Cardiac muscle cell (in vitro differentiated cells and primary cell): ENCODE measurements around the gene VWDE. TPM values are rescaled to one million over a fixed set of nuclear protein-coding genes. Genes with fewer than 3 reads are reported as not detected.

Source experiments
- DNase-seq, 2 donors: peaks; one replicate each; pipeline versions ENCODE4 v3.0.0 to v3.0.0-alpha.2; 2010 to 2017; ENCODE audit warnings: low read depth in 1 of 2, low spot score in 1 of 2
- H3K27ac ChIP-seq: fragments of 200-600 bp; sonication (generic); 2 replicates; pipeline ENCODE4 v1.5.1; 2016
- H3K27me3 ChIP-seq: fragments of 200-600 bp; sonication (generic); 2 replicates; pipeline ENCODE4 v1.6.0; 2016; ENCODE audit warnings: control low read depth
- H3K36me3 ChIP-seq: fragments of 200-600 bp; sonication (generic); 2 replicates; pipeline ENCODE4 v1.5.1; 2016; ENCODE audit warnings: control low read depth
- H3K4me1 ChIP-seq: fragments of 200-600 bp; sonication (generic); 2 replicates; pipeline ENCODE4 v1.8.1; 2017; ENCODE audit warnings: low read depth, mild to moderate bottlenecking, mixed run types
- H3K4me3 ChIP-seq: fragments of 200-600 bp; sonication (generic); 2 replicates; pipeline ENCODE4 v1.5.1; 2016; ENCODE audit warnings: mild to moderate bottlenecking
- H3K9me3 ChIP-seq: fragments of 200-600 bp; sonication (generic); 2 replicates; pipeline ENCODE4 v1.5.1; 2017; ENCODE audit warnings: low read depth, mild to moderate bottlenecking, control low read depth
- CTCF ChIP-seq: IDR thresholded peaks from 2 replicates; pipeline ENCODE4 v1.5.1; 2012; ENCODE audit warnings: low read depth, mild to moderate bottlenecking, low read length
- polyA plus RNA-seq: library from polyadenylated mRNA; unstranded; fragments of >200 nt; fragmentation: Nextera tagmentation; extraction: Ambion mirVana; gene quantifications from 2 replicates; pipeline ENCODE4 v1.2.1, GENCODE V29; 2016
- total RNA-seq: library from RNA; depleted of rRNA; stranded (reverse); fragments of >200 nt; gene quantifications from 2 replicates; pipeline ENCODE4 v1.2.3, GENCODE V29; 2016

The VWDE gene
- total and polyA plus RNA-seq, 2 experiments from 2014 or later: 51.5 to 95.8 TPM

GRCh38 chr7:12323415-12323814 lies 80.2 kb downstream of the VWDE start:
- TF ChIP-seq CTCF: no peak
- Histone ChIP-seq H3K4me1 (peaks cover 3% of the 10 kb centered on the region), H3K27me3 (no peaks in the 10 kb centered on the region), H3K4me3 (no peak overlapping the region), H3K36me3 (peaks cover 13% of the 10 kb centered on the region), H3K9me3 (no peaks in the 10 kb centered on the region), H3K27ac (peak overlapping the region; percentile 13)
- no peak for DNase-seq

- Histone ChIP-seq H3K4me1 (peaks cover 3% of the 10 kb centered on the region), H3K27ac (peak overlapping the region; percentile 13), H3K36me3 (peaks cover 10% of the 10 kb centered on the region), H3K9me3 (no peaks in the 10 kb centered on the region), H3K4me3 (no peak overlapping the region), H3K27me3 (no peaks in the 10 kb centered on the region)
- DNase-seq: no peak
- no peak for TF ChIP-seq CTCF
These were observed 80.8 kb downstream of the VWDE start for GRCh38 chr7:12322903-12323300.

- no peaks in the 10 kb centered on the region for H3K9me3 ChIP-seq
- peak; percentile 60 for TF ChIP-seq CTCF
- peak in 1 of 2 donors; percentile 46 for DNase-seq
- H3K27ac ChIP-seq: no peak overlapping the region
- H3K4me1 ChIP-seq: peaks cover 3% of the 10 kb centered on the region
- H3K36me3 ChIP-seq: peaks cover 5% of the 10 kb centered on the region
- H3K27me3 ChIP-seq: no peaks in the 10 kb centered on the region
- H3K4me3 ChIP-seq: no peak overlapping the region
These were observed 81.3 kb downstream of the VWDE start for GRCh38 chr7:12322284-12322902.

- peaks cover 3% of the 10 kb centered on the region for H3K4me1 ChIP-seq
- no peak for DNase-seq
- TF ChIP-seq CTCF: no peak
- no peaks in the 10 kb centered on the region for H3K27me3 ChIP-seq
- no peak overlapping the region for H3K27ac ChIP-seq
- H3K9me3 ChIP-seq: no peaks in the 10 kb centered on the region
- no peak overlapping the region for H3K4me3 ChIP-seq
- H3K36me3 ChIP-seq: no peaks in the 10 kb centered on the region
These were observed 82.5 kb downstream of the VWDE start for GRCh38 chr7:12320987-12321647.

- Histone ChIP-seq H3K9me3 (no peaks in the 10 kb centered on the region), H3K27me3 (no peaks in the 10 kb centered on the region), H3K36me3 (no peaks in the 10 kb centered on the region), H3K27ac (peak overlapping the region; percentile 14), H3K4me3 (no peak overlapping the region), H3K4me1 (peaks cover 3% of the 10 kb centered on the region)
- TF ChIP-seq CTCF: no peak
- DNase-seq: no peak
These were observed 83.3 kb downstream of the VWDE start for GRCh38 chr7:12320241-12320986.
